Adrenal gland (tissue), 12 donors: ENCODE measurements around the gene GKN2. TPM values are rescaled to one million over a fixed set of nuclear protein-coding genes. Genes with fewer than 3 reads are reported as not detected.

ENCODE experiments used
- DNase-seq, 7 donors: peaks; one replicate each; pipeline ENCODE4 v3.0.0-alpha.2; 2019 to 2020
- H3K27ac ChIP-seq, 5 donors: fragments of 200-600 bp; sonication (generic) in 4 of 5; 1 replicate in 3 of 5; 2 replicates in 2 of 5; pipeline versions ENCODE4 v1.5.1 to v1.8.0; 2016 to 2020; ENCODE audit warnings: mild to moderate bottlenecking in 1 of 5
- H3K27me3 ChIP-seq: fragments of 200-600 bp; 2 replicates; pipeline ENCODE4 v1.8.0; 2021
- H3K36me3 ChIP-seq, 2 donors: fragments of 200-600 bp; replicated peaks in 1 of 2; 1 replicate in 1 of 2; 2 replicates in 1 of 2; pipeline versions ENCODE4 v1.5.1 to v1.8.0; 2018 to 2022
- H3K4me1 ChIP-seq, 2 donors: fragments of 200-600 bp; replicated peaks in 1 of 2; 1 replicate in 1 of 2; 2 replicates in 1 of 2; pipeline versions ENCODE4 v1.5.1 to v1.8.0; 2018 to 2021
- H3K4me3 ChIP-seq, 4 donors: fragments of 200-600 bp; sonication (generic) in 3 of 4; one replicate each; pipeline ENCODE4 v1.5.1; 2016 to 2018
- H3K9me3 ChIP-seq, 3 donors: fragments of 200-600 bp; sonication (generic) in 1 of 3; replicated peaks in 1 of 3; 1 replicate in 2 of 3; 2 replicates in 1 of 3; pipeline versions ENCODE4 v1.5.1 to v1.8.0; 2016 to 2021
- CTCF ChIP-seq, 6 experiments: fragments of 450-650 bp in 4 of 6; fragments of 200-600 bp in 2 of 6; sonication (generic) in 1 of 6; IDR thresholded peaks; 1 replicate in 5 of 6; 2 replicates in 1 of 6; pipeline versions ENCODE4 v1.5.1 to v1.8.0; 2016 to 2021; ENCODE audit warnings: antibody characterized with exemption in 6 of 6, mild to moderate bottlenecking in 2 of 6, moderate library complexity in 1 of 6
- POLR2A ChIP-seq, 2 donors: fragments of 450-650 bp; IDR thresholded peaks; one replicate each; pipeline ENCODE4 v1.6.1; 2017; ENCODE audit warnings: antibody characterized with exemption in 2 of 2, mild to moderate bottlenecking in 2 of 2, moderate library complexity in 1 of 2
- WGBS, 4 donors: extraction: QIAGEN DNeasy Blood & Tissue Kit in 2 of 4; methylation state at CpG; one replicate each; pipeline versions ENCODE4 v1.1.5 to v1.1.7; 2013 to 2017; 5-methylcytosine and 5-hydroxymethylcytosine counted together
- intact Hi-C, 2 donors: fragments of 100-400 bp; cut with DNase I; formaldehyde crosslinking; loops; one replicate each; pipeline versions ENCODE4 v1.14.1 to v1.15.0; 2022 to 2023
- polyA plus RNA-seq, 3 donors: library from polyadenylated mRNA; stranded (reverse); fragments of 200-250 nt in 2 of 3; fragments of 350-450 nt in 1 of 3; fragmentation: Illumina TruSeq in 1 of 3; extraction: RNeasy Lipid Tissue Mini Kit (QIAGEN cat#74804) in 1 of 3; gene quantifications; one replicate each; pipeline ENCODE4 v1.2.3, GENCODE V29; 2013 to 2014
- total RNA-seq, 9 donors: library from RNA; depleted of rRNA in 4 of 9; stranded (reverse); fragments of >200 nt in 4 of 9; fragments of 120-200 nt in 1 of 9; fragmentation: NEBNext Ultra II Directional in 1 of 9; extraction: Animal tissue kit (Norgen Biotek cat#: 25700) in 1 of 9; gene quantifications; one replicate each; pipeline versions ENCODE4 v1.1.0 to v1.2.4, GENCODE V29; 2013 to 2023
- donor health status: healthy with polysubstance abuse.
- donor health status: Bipolar disorder and iron deficiency.
- donor health status: DM: yes; HTN: yes; CAD: no.
- donor health status: DM: no; HTN: no; CAD: no.
- donor health status: DM: no; HTN: no; CAD: no.
- donor health status: DM: yes; HTN: yes; CAD: no.

GKN2 gene
- total and polyA plus RNA-seq, 12 donors, result 0.27 to 0.31 TPM; not detected in 10

GRCh38 chr2:68906716-68907115 lies 46.0 kb downstream of the GKN2 start:
- DNase-seq, result no peak
- TF ChIP-seq POLR2A (IDR thresholded peaks at IDR 0.05), result no peak
- TF ChIP-seq CTCF (IDR thresholded peaks at IDR 0.05), result no peak
- H3K9me3 ChIP-seq, result peaks cover 0 to 6% (median under 1%) of the 10 kb centered on the region in 3 donors
- WGBS, 4 donors, result 68 to 92% (median 87%) methylated on average over 3 of the region's 3 CpGs
- peaks cover 7 to 26% of the 10 kb centered on the region in 2 donors for H3K4me1 ChIP-seq
- H3K27ac ChIP-seq, result no peak overlapping the region
- no peaks in the 10 kb centered on the region for H3K36me3 ChIP-seq
- H3K4me3 ChIP-seq, result no peak overlapping the region
- intact Hi-C loops, result no loop called here
- no peaks in the 10 kb centered on the region for H3K27me3 ChIP-seq

GRCh38 chr2:68905116-68905515 lies 47.6 kb downstream of the GKN2 start:
- intact Hi-C loops, result no loop called here
- WGBS, 4 donors, result 76 to 86% (median 82%) methylated on average over 2 of the region's 2 CpGs
- Histone ChIP-seq H3K27ac (no peak overlapping the region), H3K36me3 (no peaks in the 10 kb centered on the region), H3K27me3 (no peaks in the 10 kb centered on the region), H3K9me3 (peaks cover 0 to 6% (median 6%) of the 10 kb centered on the region in 3 donors), H3K4me3 (no peak overlapping the region), H3K4me1 (peaks cover 7 to 24% of the 10 kb centered on the region in 2 donors)
- no peak for DNase-seq
- no peak for TF ChIP-seq POLR2A (IDR thresholded peaks at IDR 0.05)
- TF ChIP-seq CTCF (IDR thresholded peaks at IDR 0.05), result no peak

GRCh38 chr2:68901561-68901960 lies 51.1 kb downstream of the GKN2 start:
- DNase-seq, result no peak
- TF ChIP-seq POLR2A (IDR thresholded peaks at IDR 0.05) (no peak), CTCF (IDR thresholded peaks at IDR 0.05) (no peak)

GRCh38 chr2:68901199-68901514 lies 51.5 kb downstream of the GKN2 start:
- H3K4me1 ChIP-seq, result no peaks in the 10 kb centered on the region
- no peak overlapping the region for H3K4me3 ChIP-seq
- peaks cover 4% of the 10 kb centered on the region for H3K27me3 ChIP-seq
- WGBS, 4 donors, result 53 to 78% (median 70%) methylated on average over 4 of the region's 4 CpGs
- no peaks in the 10 kb centered on the region for H3K36me3 ChIP-seq
- intact Hi-C loops, result no loop called here
- TF ChIP-seq CTCF (IDR thresholded peaks at IDR 0.05) (no peak), POLR2A (IDR thresholded peaks at IDR 0.05) (no peak)
- no peak for DNase-seq
- H3K27ac ChIP-seq, result no peak overlapping the region
- H3K9me3 ChIP-seq, result peaks cover 0 to 6% (median 6%) of the 10 kb centered on the region in 3 donors

More at GRCh38 chr2:68901561-68901960, 51.1 kb downstream of the GKN2 start:
- Histone ChIP-seq H3K27ac (no peak overlapping the region), H3K4me1 (no peaks in the 10 kb centered on the region), H3K36me3 (no peaks in the 10 kb centered on the region), H3K4me3 (no peak overlapping the region), H3K9me3 (peaks cover 0 to 6% (median 6%) of the 10 kb centered on the region in 3 donors), H3K27me3 (peaks cover 4% of the 10 kb centered on the region)
- 60 to 84% (median 74%) methylated on average over 1 of the region's 1 CpG for WGBS, 4 donors
- intact Hi-C loops, result no loop called here
